ENCODE results near the gene GP1BB. TPM values are rescaled to one million over a fixed set of nuclear protein-coding genes. Genes with fewer than 3 reads are reported as not detected.

The GP1BB gene
- total RNA-seq, 2 donors from 2014 or later, result 6.8 to 60.3 TPM

DNA sequence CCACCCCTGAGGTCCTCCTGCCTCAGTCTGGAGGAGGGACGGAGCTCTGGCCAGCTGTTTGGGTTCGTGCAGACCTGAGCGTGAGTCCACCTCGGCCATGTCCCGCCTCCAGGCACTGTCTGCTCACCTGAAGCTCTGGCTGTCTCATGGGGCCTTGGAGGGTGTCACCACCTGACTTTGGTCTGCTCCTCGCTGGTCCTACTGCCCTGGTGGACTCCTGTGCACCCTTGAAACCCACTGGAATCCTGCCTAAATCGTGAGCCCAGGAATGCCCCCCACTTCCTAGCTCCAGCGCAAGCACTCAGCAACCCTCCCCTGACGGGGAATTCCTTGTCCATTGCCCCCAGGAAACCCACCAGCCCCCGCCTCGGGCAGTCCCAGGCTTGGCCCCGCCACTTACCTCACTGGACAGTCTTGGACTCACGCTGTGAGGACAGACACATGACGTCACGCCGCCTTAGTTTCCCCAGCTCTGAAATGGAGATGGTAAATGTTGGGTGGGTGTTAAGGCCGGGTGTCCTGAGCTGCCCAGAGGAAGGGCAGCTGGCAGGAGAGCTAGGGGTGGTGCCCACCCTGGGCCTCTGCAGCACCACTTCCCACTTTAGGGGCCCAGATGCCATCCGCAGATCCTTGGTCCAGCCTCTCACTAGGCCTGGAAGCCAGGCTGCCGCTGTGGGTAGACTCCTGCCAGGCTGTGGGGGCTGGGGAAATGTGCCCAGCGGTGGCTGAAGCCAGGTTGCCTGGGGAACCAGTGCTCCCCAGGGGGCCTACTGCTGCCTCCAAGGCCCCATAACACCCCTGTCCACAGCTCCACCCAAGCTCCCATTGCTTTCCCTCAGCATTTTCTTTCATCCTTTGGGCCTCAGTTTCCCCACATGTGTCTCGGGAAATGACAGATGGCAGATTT is 19.1 kb downstream of the GP1BB start:
- Histone ChIP-seq H3K27ac (no peak overlapping the region), H3K27me3 (replicated peaks; ENCODE audit: insufficient read depth) (no peaks in the 10 kb centered on the region), H3K36me3 (no peaks in the 10 kb centered on the region), H3K4me1 (replicated peaks) (no peaks in the 10 kb centered on the region), H3K4me3 (no peak overlapping the region), H3K9me3 (no peaks in the 10 kb centered on the region)
- DNase-seq (ENCODE audit: low spot score), result no peak
- TF ChIP-seq POLR2AphosphoS5 (IDR thresholded peaks at IDR 0.05) (no peak), POLR2A (IDR thresholded peaks at IDR 0.05) (no peak)
- TF ChIP-seq, protein P1, sequence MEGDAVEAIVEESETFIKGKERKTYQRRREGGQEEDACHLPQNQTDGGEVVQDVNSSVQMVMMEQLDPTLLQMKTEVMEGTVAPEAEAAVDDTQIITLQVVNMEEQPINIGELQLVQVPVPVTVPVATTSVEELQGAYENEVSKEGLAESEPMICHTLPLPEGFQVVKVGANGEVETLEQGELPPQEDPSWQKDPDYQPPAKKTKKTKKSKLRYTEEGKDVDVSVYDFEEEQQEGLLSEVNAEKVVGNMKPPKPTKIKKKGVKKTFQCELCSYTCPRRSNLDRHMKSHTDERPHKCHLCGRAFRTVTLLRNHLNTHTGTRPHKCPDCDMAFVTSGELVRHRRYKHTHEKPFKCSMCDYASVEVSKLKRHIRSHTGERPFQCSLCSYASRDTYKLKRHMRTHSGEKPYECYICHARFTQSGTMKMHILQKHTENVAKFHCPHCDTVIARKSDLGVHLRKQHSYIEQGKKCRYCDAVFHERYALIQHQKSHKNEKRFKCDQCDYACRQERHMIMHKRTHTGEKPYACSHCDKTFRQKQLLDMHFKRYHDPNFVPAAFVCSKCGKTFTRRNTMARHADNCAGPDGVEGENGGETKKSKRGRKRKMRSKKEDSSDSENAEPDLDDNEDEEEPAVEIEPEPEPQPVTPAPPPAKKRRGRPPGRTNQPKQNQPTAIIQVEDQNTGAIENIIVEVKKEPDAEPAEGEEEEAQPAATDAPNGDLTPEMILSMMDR (IDR thresholded peaks at IDR 0.05), result no peak
- 91% methylated on average over 21 of the region's 21 CpGs for WGBS
- intact Hi-C loops (cut with DNase I), result no loop called here

DNA sequence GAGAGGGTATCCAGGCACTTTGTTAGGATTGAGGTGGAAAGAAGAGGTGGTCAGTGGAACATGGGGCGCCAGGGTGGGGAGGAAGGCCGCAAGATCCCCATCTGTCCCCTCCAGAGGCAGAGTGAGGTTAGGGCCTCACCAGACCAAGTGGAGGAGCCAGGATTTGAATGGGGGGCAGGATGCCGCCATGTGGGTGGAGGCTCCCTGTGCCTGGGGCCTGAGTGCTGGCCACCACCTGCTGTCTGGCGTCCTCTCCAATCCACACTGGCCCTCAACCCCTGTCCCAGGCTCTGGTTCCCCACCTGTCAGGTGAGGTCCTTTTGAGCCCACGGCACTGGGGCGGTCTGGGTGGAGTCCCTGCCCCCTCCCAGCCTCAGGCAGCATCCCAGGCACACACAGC is 19.7 kb downstream of the GP1BB start:
- Histone ChIP-seq H3K36me3 (no peaks in the 10 kb centered on the region), H3K4me1 (replicated peaks) (no peaks in the 10 kb centered on the region), H3K4me3 (no peak overlapping the region), H3K27me3 (replicated peaks; ENCODE audit: insufficient read depth) (no peaks in the 10 kb centered on the region), H3K27ac (no peak overlapping the region), H3K9me3 (no peaks in the 10 kb centered on the region)
- DNase-seq (ENCODE audit: low spot score), result no peak
- 92% methylated on average over 6 of the region's 6 CpGs for WGBS
- intact Hi-C loops (cut with DNase I), result no loop called here
- no peak for TF ChIP-seq POLR2A (IDR thresholded peaks at IDR 0.05)
- TF ChIP-seq, protein P1 (IDR thresholded peaks at IDR 0.05), result no peak
- TF ChIP-seq POLR2AphosphoS5 (IDR thresholded peaks at IDR 0.05), result no peak

DNA sequence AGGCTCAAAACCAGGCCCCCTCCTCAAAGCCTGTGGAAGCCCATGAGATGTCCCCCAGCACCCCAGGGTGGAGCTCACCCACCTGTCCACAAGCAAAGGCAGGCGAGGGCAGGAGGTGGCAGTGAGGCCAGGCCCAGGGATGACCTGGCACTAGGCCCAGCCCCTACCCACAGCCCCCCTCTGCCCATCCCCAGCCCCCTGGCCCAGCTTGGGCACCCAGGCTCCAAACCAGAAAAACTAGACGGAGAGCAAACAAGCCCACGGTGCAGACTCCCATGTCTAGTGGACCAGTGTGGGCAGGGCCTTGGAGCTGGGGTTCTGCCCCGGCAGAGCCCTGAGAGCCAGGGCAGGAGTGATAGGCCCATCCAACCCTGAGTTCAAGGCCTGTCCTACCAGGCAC is 20.3 kb downstream of the GP1BB start:
- H3K9me3 ChIP-seq, result no peaks in the 10 kb centered on the region
- H3K4me3 ChIP-seq, result no peak overlapping the region
- H3K27me3 ChIP-seq (replicated peaks; ENCODE audit: insufficient read depth), result no peaks in the 10 kb centered on the region
- H3K4me1 ChIP-seq (replicated peaks), result no peaks in the 10 kb centered on the region
- no peaks in the 10 kb centered on the region for H3K36me3 ChIP-seq
- DNase-seq (ENCODE audit: low spot score), result no peak
- no peak for TF ChIP-seq POLR2AphosphoS5 (IDR thresholded peaks at IDR 0.05)
- no peak for TF ChIP-seq POLR2A (IDR thresholded peaks at IDR 0.05)
- TF ChIP-seq, protein P1 (IDR thresholded peaks at IDR 0.05), result no peak
- 53% methylated on average over 4 of the region's 4 CpGs for whole genome bisulfite sequencing
- no peak overlapping the region for H3K27ac ChIP-seq
- intact Hi-C loops (cut with DNase I), result no loop called here

DNA sequence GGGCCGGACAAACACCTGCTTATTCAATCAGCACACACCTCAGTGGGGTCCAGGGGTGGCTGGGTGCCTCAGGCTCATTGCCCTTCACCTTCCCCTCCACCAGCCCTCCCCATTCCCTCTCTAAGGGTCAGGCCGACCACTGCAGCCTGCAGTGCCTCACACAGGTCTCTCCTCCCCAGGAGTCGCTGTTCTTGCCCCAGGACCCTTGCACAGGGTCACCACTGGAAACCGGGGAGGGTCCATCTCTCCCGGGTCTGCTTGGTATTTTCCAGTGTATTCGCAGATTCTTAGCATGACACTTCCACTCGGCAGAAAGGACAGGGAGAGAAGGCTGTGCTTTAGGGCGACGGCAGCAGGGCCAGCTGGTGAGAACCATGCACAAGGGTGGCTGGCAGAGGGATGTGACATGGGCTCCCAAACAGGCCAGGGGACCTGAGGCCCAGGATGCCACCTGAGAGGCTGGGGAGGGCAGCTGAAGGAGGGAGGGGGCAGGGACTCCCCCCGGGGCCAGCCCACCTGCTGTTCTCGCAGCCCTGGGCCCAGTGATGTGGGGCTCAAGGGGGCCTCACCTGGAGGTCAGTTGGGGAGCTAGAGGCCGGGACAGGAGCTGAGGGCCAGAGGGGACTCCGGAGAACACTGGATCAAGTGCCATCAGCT is 21.1 kb downstream of the GP1BB start:
- no peak for DNase-seq (ENCODE audit: low spot score)
- Histone ChIP-seq H3K36me3 (no peaks in the 10 kb centered on the region), H3K4me1 (replicated peaks) (no peaks in the 10 kb centered on the region), H3K9me3 (no peaks in the 10 kb centered on the region), H3K27me3 (replicated peaks; ENCODE audit: insufficient read depth) (no peaks in the 10 kb centered on the region), H3K4me3 (no peak overlapping the region), H3K27ac (no peak overlapping the region)
- 84% methylated on average over 12 of the region's 13 CpGs for WGBS
- intact Hi-C loops (cut with DNase I), result no loop called here
- no peak for TF ChIP-seq POLR2A (IDR thresholded peaks at IDR 0.05)
- TF ChIP-seq, protein P1 (IDR thresholded peaks at IDR 0.05), result no peak
- TF ChIP-seq POLR2AphosphoS5 (IDR thresholded peaks at IDR 0.05), result no peak

Measured in prostate gland (tissue), 2 donors.